CD14-positive monocyte (primary cell): ENCODE measurements around the gene GRK4. TPM values are rescaled to one million over a fixed set of nuclear protein-coding genes. Genes with fewer than 3 reads are reported as not detected.

ENCODE experiments used
- DNase-seq, 3 donors: peaks; one replicate each; pipeline ENCODE4 v3.0.0-alpha.2; 2011 to 2022
- H2AFZ ChIP-seq: 2 replicates; pipeline ENCODE4 v1.6.0; 2012; ENCODE audit warnings: mild to moderate bottlenecking, low read depth, low read length, inconsistent platforms; ENCODE audit not compliant: insufficient read depth, poor library complexity, severe bottlenecking
- H3K27ac ChIP-seq, 2 donors: 1 replicate in 1 of 2; 2 replicates in 1 of 2; pipeline ENCODE4 v1.5.1; 2012 to 2013; ENCODE audit warnings: low read length in 2 of 2, control low read depth in 1 of 2, inconsistent platforms in 1 of 2, low read depth in 1 of 2, mild to moderate bottlenecking in 1 of 2
- H3K27me3 ChIP-seq, 2 donors: one replicate each; pipeline versions ENCODE4 v1.6.0 to v1.6.1; 2011 to 2013; ENCODE audit warnings: low read length in 2 of 2; ENCODE audit not compliant: control insufficient read depth in 2 of 2, insufficient read depth in 2 of 2
- H3K36me3 ChIP-seq, 2 donors: replicated peaks in 1 of 2; 1 replicate in 1 of 2; 2 replicates in 1 of 2; pipeline versions ENCODE4 v1.5.1 to v1.6.1; 2012 to 2013; ENCODE audit warnings: low read length in 2 of 2, control low read depth in 1 of 2, inconsistent platforms in 1 of 2, mild to moderate bottlenecking in 1 of 2; ENCODE audit not compliant: insufficient read depth in 2 of 2, control insufficient read depth in 1 of 2
- H3K4me1 ChIP-seq, 2 donors: 1 replicate in 1 of 2; 2 replicates in 1 of 2; pipeline versions ENCODE4 v1.5.1 to v1.6.1; 2012 to 2013; ENCODE audit warnings: low read length in 2 of 2, control low read depth in 1 of 2, inconsistent platforms in 1 of 2, mild to moderate bottlenecking in 1 of 2, moderate library complexity in 1 of 2; ENCODE audit not compliant: insufficient read depth in 2 of 2, control insufficient read depth in 1 of 2
- H3K4me2 ChIP-seq: replicated peaks from 2 replicates; pipeline ENCODE3; 2012; ENCODE audit warnings: low read length, moderate library complexity, mild to moderate bottlenecking; ENCODE audit not compliant: poor library complexity, severe bottlenecking; ENCODE audit errors: extremely low read depth
- H3K4me3 ChIP-seq, 3 experiments: fragments of 200-600 bp in 1 of 3; sonication (generic) in 1 of 3; replicated peaks in 1 of 3; 1 replicate in 2 of 3; 2 replicates in 1 of 3; pipeline ENCODE4 v1.5.1; 2011 to 2013; ENCODE audit warnings: low read length in 3 of 3, mild to moderate bottlenecking in 3 of 3, control low read depth in 2 of 3, low read depth in 2 of 3, inconsistent platforms in 1 of 3, moderate library complexity in 1 of 3
- H3K79me2 ChIP-seq: 2 replicates; pipeline ENCODE4 v1.6.0; 2012; ENCODE audit warnings: mild to moderate bottlenecking, control low read depth, inconsistent platforms, low read length, moderate library complexity; ENCODE audit not compliant: insufficient read depth
- H3K9ac ChIP-seq: 2 replicates; pipeline ENCODE4 v1.6.0; 2017; ENCODE audit warnings: low read length, mild to moderate bottlenecking; ENCODE audit not compliant: insufficient read depth, poor library complexity, severe bottlenecking
- H3K9me3 ChIP-seq, 2 donors: replicated peaks in 1 of 2; 1 replicate in 1 of 2; 2 replicates in 1 of 2; pipeline versions ENCODE4 v1.5.1 to v1.6.1; 2012 to 2013; ENCODE audit warnings: low read length in 2 of 2, control low read depth in 1 of 2; ENCODE audit not compliant: control insufficient read depth in 1 of 2, insufficient read depth in 1 of 2
- H4K20me1 ChIP-seq: 2 replicates; pipeline ENCODE4 v1.6.0; 2012; ENCODE audit warnings: mild to moderate bottlenecking, low read length, control low read depth, moderate library complexity; ENCODE audit not compliant: insufficient read depth
- H3K27ac Mint-ChIP-seq, 7 donors: one replicate each; pipeline ENCODE4 v1.8.0; 2020; ENCODE audit warnings: mild to moderate bottlenecking in 7 of 7, mixed read lengths in 7 of 7, moderate library complexity in 6 of 7, inconsistent platforms in 2 of 7
- H3K27me3 Mint-ChIP-seq, 3 donors: one replicate each; pipeline ENCODE4 v1.8.0; 2021 to 2022; ENCODE audit warnings: low read depth in 3 of 3, mild to moderate bottlenecking in 3 of 3, mixed read lengths in 3 of 3, moderate library complexity in 3 of 3, inconsistent platforms in 1 of 3
- H3K36me3 Mint-ChIP-seq, 2 donors: one replicate each; pipeline ENCODE4 v1.8.0; 2020; ENCODE audit warnings: mixed read lengths in 2 of 2, inconsistent platforms in 1 of 2, mild to moderate bottlenecking in 1 of 2
- H3K4me1 Mint-ChIP-seq: one replicate; pipeline ENCODE4 v1.8.0; 2020; ENCODE audit warnings: mild to moderate bottlenecking, mixed read lengths
- H3K4me3 Mint-ChIP-seq, 2 donors: one replicate each; pipeline ENCODE4 v1.8.0; 2020; ENCODE audit warnings: mild to moderate bottlenecking in 2 of 2, mixed read lengths in 2 of 2, moderate library complexity in 1 of 2
- H3K9me3 Mint-ChIP-seq, 7 donors: one replicate each; pipeline ENCODE4 v1.8.0; 2020 to 2022; ENCODE audit warnings: mixed read lengths in 7 of 7, mild to moderate bottlenecking in 6 of 7, moderate library complexity in 6 of 7, inconsistent platforms in 2 of 7
- WGBS: methylation state at CpG from one replicate; pipeline ENCODE4 v1.1.5; 2013; ENCODE audit warnings: missing lambda C conversion rate; ENCODE audit not compliant: insufficient coverage; 5-methylcytosine and 5-hydroxymethylcytosine counted together
- intact Hi-C, 2 donors: fragments of 100-400 bp; cut with micrococcal nuclease; formaldehyde crosslinking; loops; one replicate each; pipeline versions ENCODE4 v1.15.0 to v1.15.1; 2023
- polyA plus RNA-seq, 3 donors: library from polyadenylated mRNA; depleted of rRNA in 1 of 3; unstranded in 2 of 3; stranded (reverse) in 1 of 3; fragments of 300-500 nt in 2 of 3; fragments of >200 nt in 1 of 3; fragmentation: Illumina TruSeq in 2 of 3; gene quantifications; 1 replicate in 2 of 3; 2 replicates in 1 of 3; pipeline ENCODE4 v1.2.3, GENCODE V29; 2012 to 2021
- TF ChIP-seq, protein P1 (sequence below): fragments of 200-600 bp; IDR thresholded peaks from one replicate; pipeline ENCODE4 v1.8.0; 2022; ENCODE audit warnings: antibody characterized with exemption, mild to moderate bottlenecking

Gene GRK4
- polyA plus RNA-seq, 3 donors, result 1.1 to 1.2 (median 1.2) TPM

- peaks cover 8 to 13% (median 9%) of the 10 kb centered on the region in 7 donors for H3K9me3 Mint-ChIP-seq
- H3K9me3 ChIP-seq, result peaks cover 8 to 14% of the 10 kb centered on the region in 2 donors
- H3K36me3 ChIP-seq, result no peaks in the 10 kb centered on the region
- H3K27ac ChIP-seq, result no peak overlapping the region
- H3K9ac ChIP-seq, result no peak overlapping the region
- H3K27me3 Mint-ChIP-seq, result peaks cover 1 to 5% (median 4%) of the 10 kb centered on the region in 3 donors
- WGBS, result 98% methylated on average over 6 of the region's 6 CpGs
- no peaks in the 10 kb centered on the region for H3K36me3 Mint-ChIP-seq
- H3K4me2 ChIP-seq, result no peak overlapping the region
- intact Hi-C loops, result no loop called here
- H3K4me3 ChIP-seq, result no peak overlapping the region
- H3K27me3 ChIP-seq, result no peaks in the 10 kb centered on the region
- H3K4me3 Mint-ChIP-seq, result no peak overlapping the region
- H3K4me1 Mint-ChIP-seq, result no peaks in the 10 kb centered on the region
- DNase-seq, result no peak
- H3K4me1 ChIP-seq, result no peaks in the 10 kb centered on the region
- H3K79me2 ChIP-seq, result no peaks in the 10 kb centered on the region
- H4K20me1 ChIP-seq, result no peaks in the 10 kb centered on the region
- no peak overlapping the region for H3K27ac Mint-ChIP-seq
- TF ChIP-seq, protein P1, sequence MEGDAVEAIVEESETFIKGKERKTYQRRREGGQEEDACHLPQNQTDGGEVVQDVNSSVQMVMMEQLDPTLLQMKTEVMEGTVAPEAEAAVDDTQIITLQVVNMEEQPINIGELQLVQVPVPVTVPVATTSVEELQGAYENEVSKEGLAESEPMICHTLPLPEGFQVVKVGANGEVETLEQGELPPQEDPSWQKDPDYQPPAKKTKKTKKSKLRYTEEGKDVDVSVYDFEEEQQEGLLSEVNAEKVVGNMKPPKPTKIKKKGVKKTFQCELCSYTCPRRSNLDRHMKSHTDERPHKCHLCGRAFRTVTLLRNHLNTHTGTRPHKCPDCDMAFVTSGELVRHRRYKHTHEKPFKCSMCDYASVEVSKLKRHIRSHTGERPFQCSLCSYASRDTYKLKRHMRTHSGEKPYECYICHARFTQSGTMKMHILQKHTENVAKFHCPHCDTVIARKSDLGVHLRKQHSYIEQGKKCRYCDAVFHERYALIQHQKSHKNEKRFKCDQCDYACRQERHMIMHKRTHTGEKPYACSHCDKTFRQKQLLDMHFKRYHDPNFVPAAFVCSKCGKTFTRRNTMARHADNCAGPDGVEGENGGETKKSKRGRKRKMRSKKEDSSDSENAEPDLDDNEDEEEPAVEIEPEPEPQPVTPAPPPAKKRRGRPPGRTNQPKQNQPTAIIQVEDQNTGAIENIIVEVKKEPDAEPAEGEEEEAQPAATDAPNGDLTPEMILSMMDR, result no peak
- H2AFZ ChIP-seq, result no peak overlapping the region
Observed at GRCh38 chr4:3021127-3021526, 57.8 kb downstream of the GRK4 start.

DNA sequence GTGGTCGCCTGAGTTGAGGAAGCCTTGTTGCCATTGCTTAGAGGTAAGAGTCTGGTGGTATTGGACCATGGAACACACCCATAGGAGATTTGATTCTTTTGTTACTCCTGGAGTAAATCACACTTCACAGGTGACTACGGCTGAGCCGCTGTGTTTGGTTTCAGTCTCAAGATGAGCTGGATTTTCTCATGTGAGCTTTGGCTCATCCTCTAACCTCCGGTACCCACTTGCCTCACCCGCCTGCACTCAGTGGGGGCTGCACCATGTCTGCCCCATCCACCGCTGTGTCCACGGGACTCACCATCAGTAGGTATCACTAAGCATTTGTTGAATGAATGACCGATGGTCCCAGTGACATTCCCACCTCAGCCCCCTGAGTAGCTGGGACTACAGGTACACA is 58.3 kb downstream of the GRK4 start:
- WGBS, result 97% methylated on average over 5 of the region's 8 CpGs
- H3K4me3 ChIP-seq, result no peak overlapping the region
- H3K27me3 Mint-ChIP-seq, result peaks cover 1 to 5% (median 4%) of the 10 kb centered on the region in 3 donors
- no peak overlapping the region for H3K4me2 ChIP-seq
- H4K20me1 ChIP-seq, result no peaks in the 10 kb centered on the region
- H3K9me3 Mint-ChIP-seq, result peaks cover 8 to 13% (median 9%) of the 10 kb centered on the region in 7 donors
- H3K36me3 ChIP-seq, result no peaks in the 10 kb centered on the region
- peaks cover 8 to 14% of the 10 kb centered on the region in 2 donors for H3K9me3 ChIP-seq
- no peak overlapping the region for H3K4me3 Mint-ChIP-seq
- H3K4me1 Mint-ChIP-seq, result no peaks in the 10 kb centered on the region
- H3K27ac Mint-ChIP-seq, result no peak overlapping the region
- H3K27ac ChIP-seq, result no peak overlapping the region
- no peak overlapping the region for H3K9ac ChIP-seq
- TF ChIP-seq, protein P1, result no peak
- no peaks in the 10 kb centered on the region for H3K36me3 Mint-ChIP-seq
- no peaks in the 10 kb centered on the region for H3K27me3 ChIP-seq
- H3K79me2 ChIP-seq, result no peaks in the 10 kb centered on the region
- DNase-seq, result no peak
- no peaks in the 10 kb centered on the region for H3K4me1 ChIP-seq
- no peak overlapping the region for H2AFZ ChIP-seq
- intact Hi-C loops, result no loop called here
